ENCODE measurements around the gene RAB3C.
"Not testable (repeated sequence)": the region's sequence is repeated elsewhere in the genome, so short reads cannot be mapped to it uniquely, and the experiment has no call there.

RAB3C gene

DNA sequence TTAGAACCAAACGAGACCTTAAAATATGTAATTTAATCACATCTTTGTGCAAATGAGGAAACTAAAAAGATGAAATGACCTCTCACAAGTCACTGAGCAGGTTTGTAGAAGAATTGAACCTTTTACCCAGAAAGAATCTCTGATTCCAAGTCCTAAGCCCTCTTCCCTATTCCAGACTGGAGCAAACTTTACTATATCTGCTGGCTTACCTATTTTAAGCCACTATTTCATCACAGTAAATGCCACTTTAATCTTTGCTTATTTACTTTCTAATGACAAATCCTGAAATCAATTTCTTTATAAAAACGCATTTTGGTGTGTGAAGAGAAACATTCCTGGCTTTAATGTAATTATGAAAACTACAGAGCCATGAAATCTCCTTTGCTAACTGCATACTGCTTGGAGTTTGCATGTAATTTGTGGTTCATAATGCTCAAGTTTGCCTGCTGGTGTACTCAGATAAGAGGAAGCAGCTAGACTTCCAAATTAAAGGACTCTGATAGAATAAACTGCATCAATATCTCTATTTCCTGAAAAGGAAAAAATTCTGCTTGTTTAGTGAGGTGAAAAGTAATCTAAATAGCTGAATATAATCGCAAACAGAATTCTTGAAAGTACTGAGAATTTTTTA, 121.2 kb downstream of the RAB3C start:
- TF ChIP-seq, protein P1, sequence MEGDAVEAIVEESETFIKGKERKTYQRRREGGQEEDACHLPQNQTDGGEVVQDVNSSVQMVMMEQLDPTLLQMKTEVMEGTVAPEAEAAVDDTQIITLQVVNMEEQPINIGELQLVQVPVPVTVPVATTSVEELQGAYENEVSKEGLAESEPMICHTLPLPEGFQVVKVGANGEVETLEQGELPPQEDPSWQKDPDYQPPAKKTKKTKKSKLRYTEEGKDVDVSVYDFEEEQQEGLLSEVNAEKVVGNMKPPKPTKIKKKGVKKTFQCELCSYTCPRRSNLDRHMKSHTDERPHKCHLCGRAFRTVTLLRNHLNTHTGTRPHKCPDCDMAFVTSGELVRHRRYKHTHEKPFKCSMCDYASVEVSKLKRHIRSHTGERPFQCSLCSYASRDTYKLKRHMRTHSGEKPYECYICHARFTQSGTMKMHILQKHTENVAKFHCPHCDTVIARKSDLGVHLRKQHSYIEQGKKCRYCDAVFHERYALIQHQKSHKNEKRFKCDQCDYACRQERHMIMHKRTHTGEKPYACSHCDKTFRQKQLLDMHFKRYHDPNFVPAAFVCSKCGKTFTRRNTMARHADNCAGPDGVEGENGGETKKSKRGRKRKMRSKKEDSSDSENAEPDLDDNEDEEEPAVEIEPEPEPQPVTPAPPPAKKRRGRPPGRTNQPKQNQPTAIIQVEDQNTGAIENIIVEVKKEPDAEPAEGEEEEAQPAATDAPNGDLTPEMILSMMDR (IDR thresholded peaks at IDR 0.05): no peak
- H3K27ac ChIP-seq: no peak overlapping the region
- DNase-seq (ENCODE audit: low spot score): no peak
- H3K4me3 ChIP-seq: no peak overlapping the region

DNA sequence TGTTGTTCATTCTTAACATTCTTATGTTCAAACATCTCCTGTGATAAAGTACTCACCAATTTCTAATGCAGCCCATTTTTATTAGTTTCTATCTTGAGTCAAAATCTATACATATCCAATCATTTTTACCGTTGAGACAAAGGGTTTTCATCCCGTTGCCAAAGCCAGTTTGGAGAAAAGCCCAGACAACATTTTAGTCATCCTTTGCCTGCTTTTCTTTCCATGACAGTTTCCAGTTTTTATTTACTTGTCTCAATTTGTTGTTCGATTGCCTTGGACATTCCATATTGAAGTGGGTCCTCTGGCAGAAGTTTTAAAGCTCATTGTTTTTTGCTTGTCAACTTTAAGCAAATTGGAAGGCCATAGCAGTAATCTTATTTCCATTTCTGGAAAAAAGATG, 123.9 kb downstream of the RAB3C start:
- TF ChIP-seq, protein P1 (IDR thresholded peaks at IDR 0.05): no peak
- H3K27ac ChIP-seq: no peak overlapping the region
- no peak overlapping the region for H3K4me3 ChIP-seq
- no peak for DNase-seq (ENCODE audit: low spot score)

DNA sequence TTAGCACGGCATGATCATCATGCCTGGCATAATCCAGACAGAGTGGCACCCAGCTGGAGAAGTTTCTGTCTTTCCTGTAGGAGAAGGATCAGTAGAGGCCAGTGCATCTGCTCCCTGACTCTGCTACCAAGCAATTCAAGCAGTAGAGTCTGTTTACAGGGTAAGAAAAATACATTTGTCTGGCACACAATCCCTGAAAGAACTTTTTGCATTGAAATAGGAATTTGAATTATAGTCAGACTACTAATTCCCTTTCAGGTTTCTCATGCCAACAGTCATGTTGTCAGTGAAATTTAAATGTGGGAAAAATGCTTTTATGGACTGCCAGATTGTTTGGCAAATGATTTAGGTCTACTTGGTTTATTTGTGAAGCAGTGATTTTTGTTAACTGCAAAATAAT, 125.6 kb downstream of the RAB3C start:
- no peak for DNase-seq (ENCODE audit: low spot score)
- TF ChIP-seq, protein P1 (IDR thresholded peaks at IDR 0.05): no peak
- Histone ChIP-seq H3K4me3 (no peak overlapping the region), H3K27ac (no peak overlapping the region)

DNA sequence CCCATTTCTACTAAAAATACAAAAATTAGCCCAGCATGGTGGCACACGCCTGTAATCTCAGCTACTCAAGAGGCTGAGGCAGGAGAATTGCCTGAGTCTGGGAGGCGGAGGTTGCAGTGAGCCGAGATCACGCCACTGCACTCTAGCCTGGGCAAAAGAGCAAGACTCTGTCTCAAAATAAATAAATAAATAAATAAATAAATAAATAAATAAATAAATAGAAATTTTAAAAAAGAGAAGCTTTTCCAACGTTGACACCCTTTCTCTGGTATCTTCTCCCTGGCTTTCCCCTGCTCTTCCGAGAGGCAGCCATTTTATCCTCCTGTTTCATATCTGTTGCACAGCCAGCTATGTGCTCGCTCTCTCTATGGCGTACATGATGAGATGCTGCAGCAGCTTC, 127.5 kb downstream of the RAB3C start:
- not testable (repeated sequence) for H3K4me3 ChIP-seq; H3K27ac ChIP-seq; DNase-seq (ENCODE audit: low spot score)

DNA sequence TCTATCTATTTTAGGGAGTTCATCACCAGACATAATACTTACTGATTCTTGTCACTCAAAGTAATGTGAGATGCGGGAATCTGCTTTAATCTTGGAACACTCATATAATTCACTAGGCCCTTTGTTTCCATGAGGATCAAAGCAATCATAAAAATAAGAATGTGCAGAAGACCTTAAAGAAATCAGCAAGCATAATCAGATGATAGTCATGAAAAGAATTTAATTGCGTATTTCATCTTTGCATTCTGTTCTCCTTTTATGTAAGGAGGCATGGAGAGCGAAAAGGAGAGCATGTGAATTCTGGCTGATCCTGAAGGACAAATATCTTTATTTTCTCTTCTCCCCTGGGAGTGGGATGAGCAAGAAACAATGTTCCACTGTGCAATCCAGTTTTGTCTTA, 128.0 kb downstream of the RAB3C start:
- DNase-seq (ENCODE audit: low spot score): no peak
- TF ChIP-seq, protein P1 (IDR thresholded peaks at IDR 0.05): no peak
- H3K4me3 ChIP-seq: no peak overlapping the region
- no peak overlapping the region for H3K27ac ChIP-seq

DNA sequence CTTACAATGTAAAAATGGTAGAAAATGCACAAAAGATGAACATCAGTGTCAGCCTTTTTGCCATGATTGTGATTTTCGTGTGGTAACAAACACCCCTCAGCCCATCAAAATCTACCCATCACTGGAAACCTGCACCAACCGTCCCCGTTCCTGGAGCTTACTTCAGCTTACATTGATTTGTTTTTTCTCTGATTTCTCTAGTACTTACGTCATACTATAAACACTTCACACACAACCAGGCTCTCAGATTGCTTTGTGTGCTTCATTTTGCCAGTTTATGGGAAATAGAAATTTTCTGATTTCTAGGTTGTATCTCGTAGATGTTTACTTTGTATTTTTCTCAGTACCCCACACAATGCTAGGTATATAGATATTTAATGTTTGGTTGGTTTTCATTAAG, 129.1 kb downstream of the RAB3C start:
- TF ChIP-seq, protein P1 (IDR thresholded peaks at IDR 0.05): no peak
- no peak for DNase-seq (ENCODE audit: low spot score)
- H3K4me3 ChIP-seq: no peak overlapping the region
- no peak overlapping the region for H3K27ac ChIP-seq

DNA sequence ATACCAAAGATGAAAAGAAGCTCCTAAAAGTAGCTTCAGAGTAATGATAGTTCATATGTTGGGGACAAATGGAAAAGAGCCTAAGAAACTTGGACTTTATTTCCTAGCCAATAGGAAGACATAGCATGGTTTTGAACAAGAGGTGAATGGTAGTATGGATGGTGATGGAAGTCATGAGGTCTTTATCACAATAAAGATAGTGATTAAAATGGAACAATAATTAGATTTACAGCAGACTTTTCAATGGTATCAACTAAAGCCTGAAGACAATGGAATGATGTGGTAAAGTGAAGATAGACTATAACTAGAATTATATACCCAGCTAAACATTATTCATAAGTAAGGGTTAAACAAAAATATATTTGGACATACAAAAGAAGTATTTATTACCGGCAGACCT, 131.2 kb downstream of the RAB3C start:
- H3K27ac ChIP-seq: no peak overlapping the region
- DNase-seq (ENCODE audit: low spot score): no peak
- H3K4me3 ChIP-seq: no peak overlapping the region
- TF ChIP-seq, protein P1 (IDR thresholded peaks at IDR 0.05): no peak

Measured in coronary artery (tissue), 2 donors.